Gastroesophageal sphincter (tissue), 3 donors: ENCODE results near the gene PTPRE.

Source experiments
- CTCF ChIP-seq, 4 experiments: fragments of 200-600 bp in 2 of 4; fragments of 450-650 bp in 2 of 4; sonication (generic) in 1 of 4; IDR thresholded peaks; one replicate each; pipeline ENCODE4 v1.5.1; 2017 to 2019; ENCODE audit warnings: antibody characterized with exemption in 4 of 4, mild to moderate bottlenecking in 2 of 4, moderate library complexity in 2 of 4
- EP300 ChIP-seq: sonication (generic); formaldehyde crosslinking; IDR thresholded peaks from one replicate; pipeline ENCODE4 v1.6.1; 2017; ENCODE audit warnings: antibody characterized with exemption, mild to moderate bottlenecking
- POLR2AphosphoS5 ChIP-seq: sonication (generic); formaldehyde crosslinking; IDR thresholded peaks from one replicate; pipeline ENCODE4 v1.6.1; 2017; ENCODE audit warnings: antibody characterized with exemption

GRCh38 chr10:128046953-128047290 is 140.0 kb downstream of the PTPRE start:
- TF ChIP-seq CTCF (IDR thresholded peaks at IDR 0.05) (no peak), EP300 (no peak), POLR2AphosphoS5 (no peak)
